Measurements from ENCODE around the gene GBA2. TPM values are rescaled to one million over a fixed set of nuclear protein-coding genes. Genes with fewer than 3 reads are reported as not detected.

GBA2 gene
- total RNA-seq, 2 donors from 2014 or later, result 48.5 to 55.4 TPM

- TF ChIP-seq CTCF (IDR thresholded peaks at IDR 0.05), result no peak
- TF ChIP-seq POLR2AphosphoS5 (IDR thresholded peaks at IDR 0.05), result no peak
- TF ChIP-seq POLR2A (IDR thresholded peaks at IDR 0.05), result no peak
- Histone ChIP-seq H3K4me3 (peak overlapping the region; percentile 76 to 84), H3K4me1 (replicated peaks) (no peaks in the 10 kb centered on the region), H3K27ac (peak overlapping the region; percentile 90 to 92), H3K27me3 (replicated peaks; ENCODE audit: insufficient read depth) (no peaks in the 10 kb centered on the region), H3K9me3 (no peaks in the 10 kb centered on the region), H3K36me3 (no peaks in the 10 kb centered on the region)
- DNase-seq (ENCODE audit: low spot score), result no peak
- intact Hi-C loops (cut with DNase I), result no loop called here
- WGBS, result 45% methylated on average over 12 of the region's 12 CpGs
Observed at GRCh38 chr9:35688558-35689541, 60.2 kb downstream of the GBA2 start.

GRCh38 chr9:35687972-35688557, 61.0 kb downstream of the GBA2 start:
- H3K36me3 ChIP-seq, result no peaks in the 10 kb centered on the region
- 75% methylated on average over 2 of the region's 2 CpGs for WGBS

GRCh38 chr9:35687306-35687705, 61.7 kb downstream of the GBA2 start:
- no peaks in the 10 kb centered on the region for H3K27me3 ChIP-seq (replicated peaks; ENCODE audit: insufficient read depth)
- TF ChIP-seq POLR2AphosphoS5 (IDR thresholded peaks at IDR 0.05) (no peak), CTCF (IDR thresholded peaks at IDR 0.05) (no peak), POLR2A (IDR thresholded peaks at IDR 0.05) (no peak)
- H3K27ac ChIP-seq, result peak overlapping the region; percentile 90 to 92
- no peak for DNase-seq (ENCODE audit: low spot score)
- H3K4me3 ChIP-seq, result peak overlapping the region in 1 of 2 donors; percentile 76
- intact Hi-C loops (cut with DNase I), result no loop called here
- H3K36me3 ChIP-seq, result no peaks in the 10 kb centered on the region
- WGBS, result 54% methylated on average over 2 of the region's 2 CpGs
- H3K4me1 ChIP-seq (replicated peaks), result no peaks in the 10 kb centered on the region
- no peaks in the 10 kb centered on the region for H3K9me3 ChIP-seq

More at GRCh38 chr9:35687972-35688557, 61.0 kb downstream of the GBA2 start:
- H3K27ac ChIP-seq, result peak overlapping the region; percentile 90 to 92
- H3K4me3 ChIP-seq, result peak overlapping the region; percentile 76 to 84
- intact Hi-C loops (cut with DNase I), result no loop called here
- no peak for TF ChIP-seq POLR2AphosphoS5 (IDR thresholded peaks at IDR 0.05)
- no peak for TF ChIP-seq POLR2A (IDR thresholded peaks at IDR 0.05)
- TF ChIP-seq CTCF (IDR thresholded peaks at IDR 0.05), result no peak
- H3K27me3 ChIP-seq (replicated peaks; ENCODE audit: insufficient read depth), result no peaks in the 10 kb centered on the region
- no peaks in the 10 kb centered on the region for H3K4me1 ChIP-seq (replicated peaks)
- DNase-seq (ENCODE audit: low spot score), result no peak
- no peaks in the 10 kb centered on the region for H3K9me3 ChIP-seq

Small RNAs within 50 kb of the gene (microRNA-seq; reads per million reads assigned to microRNA genes)
- gene MIR6852, result 0.75 reads per million
- 0.59 reads per million for gene MIR6853

Small RNAs within 50 kb of the gene (small RNA-seq; reads per million reads assigned to genes)
- gene MIR6853, result 0 to 0.37 reads per million in 2 donors

Other genes with a start within 250 kb of the GBA2 start
- 10 to 100 TPM; 40.2 to 67.3 TPM for gene TESK1, start 144.0 kb downstream of the GBA2 start, total RNA-seq
- 1 to 10 TPM; 3.0 to 3.2 TPM for gene CD72, start 130.8 kb downstream of the GBA2 start, total RNA-seq
- under 1 TPM; 0.18 to 0.68 TPM for gene SIT1, start 98.3 kb downstream of the GBA2 start, total RNA-seq
- gene RMRP, start 91.2 kb downstream of the GBA2 start, total RNA-seq, result over 10,000 TPM in 1 of 2 donors, 1,000 to 10,000 TPM in 1; 1,879 to 13,864 TPM
- 10 to 100 TPM; 22.8 to 26.2 TPM for gene CCDC107, start 90.9 kb downstream of the GBA2 start, total RNA-seq
- 1 to 10 TPM; 1.1 to 1.8 TPM for gene ARHGEF39, start 84.0 kb downstream of the GBA2 start, total RNA-seq
- gene CA9, start 75.3 kb downstream of the GBA2 start, total RNA-seq, result not detected
- gene TPM2, start 59.3 kb downstream of the GBA2 start, total RNA-seq, result 1,000 to 10,000 TPM; 1,037 to 1,042 TPM
- 100 to 1,000 TPM; 167 to 315 TPM for gene TLN1, start 17.0 kb downstream of the GBA2 start, total RNA-seq
- 100 to 1,000 TPM in 1 of 2 donors, 10 to 100 TPM in 1; 60.9 to 120 TPM for gene CREB3, start 16.6 kb downstream of the GBA2 start, total RNA-seq
- gene RGP1, start 59 bp upstream of the GBA2 start, total RNA-seq, result 10 to 100 TPM; 19.4 to 30.3 TPM
- not detected for gene MSMP, start 5.0 kb upstream of the GBA2 start, total RNA-seq
- gene NPR2, start 42.4 kb upstream of the GBA2 start, total RNA-seq, result 10 to 100 TPM; 17.3 to 33.2 TPM
- 1 to 10 TPM in 1 of 2 donors, under 1 TPM in 1; 0.68 to 9.2 TPM for gene SPAG8, start 63.0 kb upstream of the GBA2 start, total RNA-seq
- 10 to 100 TPM; 38.6 to 39.7 TPM for gene HINT2, start 65.8 kb upstream of the GBA2 start, total RNA-seq
- gene FAM221B, start 79.5 kb upstream of the GBA2 start, total RNA-seq, result 1 to 10 TPM in 1 of 2 donors, under 1 TPM in 1; 0.46 to 5.1 TPM
- 10 to 100 TPM; 15.8 to 25.9 TPM for gene TMEM8B, start 80.0 kb upstream of the GBA2 start, total RNA-seq
- gene OR13J1, start 121.2 kb upstream of the GBA2 start, total RNA-seq, result not detected
- gene HRCT1, start 157.0 kb upstream of the GBA2 start, total RNA-seq, result 1 to 10 TPM; 1.3 to 1.5 TPM
- 10 to 100 TPM in 1 of 2 donors, under 1 TPM in 1; 0.64 to 31.4 TPM for gene SPAAR, start 160.3 kb upstream of the GBA2 start, total RNA-seq
- gene OR2S2, start 208.9 kb upstream of the GBA2 start, total RNA-seq, result not detected

Measured in prostate gland (tissue), 2 donors.